Activated T-cell treated with anti-CD3 and anti-CD28 coated beads, Interleukin-2, amount 50 U/mL, for 72 hours (primary cell): ENCODE data around the gene SLC5A4. TPM values are rescaled to one million over a fixed set of nuclear protein-coding genes. Genes with fewer than 3 reads are reported as not detected.

ENCODE experiments used
- ATAC-seq, 2 donors: fragments of 150-1000 bp; cut with Tn5 transposase; replicated peaks in 1 of 2; 2 replicates each; pipeline ENCODE4 v1.10.0; 2021; ENCODE audit warnings: moderate library complexity in 2 of 2, mild to moderate bottlenecking in 1 of 2
- DNase-seq, 2 donors: peaks; one replicate each; pipeline ENCODE4 v3.0.0; 2021 to 2022; ENCODE audit warnings: mixed read lengths in 1 of 2
- H3K27ac Mint-ChIP-seq: one replicate; pipeline ENCODE4 v1.8.0; 2022; ENCODE audit warnings: mild to moderate bottlenecking, moderate library complexity, mixed read lengths
- H3K27me3 Mint-ChIP-seq: one replicate; pipeline ENCODE4 v1.8.0; 2022; ENCODE audit warnings: low read depth, mixed read lengths
- H3K36me3 Mint-ChIP-seq, 2 donors: one replicate each; pipeline ENCODE4 v1.8.0; 2022; ENCODE audit warnings: mixed read lengths in 2 of 2, mild to moderate bottlenecking in 1 of 2; ENCODE audit not compliant: insufficient read depth in 2 of 2
- H3K4me1 Mint-ChIP-seq: one replicate; pipeline ENCODE4 v1.8.0; 2022; ENCODE audit warnings: low read depth, mixed read lengths
- H3K4me3 Mint-ChIP-seq, 2 donors: one replicate each; pipeline ENCODE4 v1.8.0; 2022; ENCODE audit warnings: mild to moderate bottlenecking in 2 of 2, mixed read lengths in 2 of 2, moderate library complexity in 2 of 2
- H3K9me3 Mint-ChIP-seq, 2 donors: one replicate each; pipeline ENCODE4 v1.8.0; 2022; ENCODE audit warnings: mixed read lengths in 2 of 2
- total RNA-seq, 2 donors: library from RNA; stranded (reverse); gene quantifications; one replicate each; pipeline ENCODE4 v1.2.3, GENCODE V29; 2022

SLC5A4 gene
- total RNA-seq, 2 donors from 2014 or later = not detected

DNA sequence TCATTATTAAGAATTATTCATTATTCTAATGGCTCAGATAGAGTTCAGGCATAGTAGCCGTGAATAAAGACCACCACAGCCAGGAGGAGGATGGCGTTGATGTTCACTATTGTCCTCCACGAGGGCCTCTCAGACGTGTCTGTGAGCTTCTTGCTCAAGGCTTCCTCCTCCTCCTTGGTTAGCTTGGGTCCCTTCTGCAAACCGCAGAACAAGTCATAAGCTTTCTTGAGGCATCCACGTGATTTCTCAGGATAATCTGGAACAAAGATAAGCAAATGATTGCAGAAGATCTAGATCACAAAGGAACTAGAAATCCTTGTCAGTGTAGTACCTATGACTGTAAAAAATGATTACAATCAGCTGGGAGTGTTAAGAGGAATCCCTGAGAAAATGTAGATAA is 36.7 kb downstream of the SLC5A4 start:
- DNase-seq (no peak), ATAC-seq (no peak)

DNA sequence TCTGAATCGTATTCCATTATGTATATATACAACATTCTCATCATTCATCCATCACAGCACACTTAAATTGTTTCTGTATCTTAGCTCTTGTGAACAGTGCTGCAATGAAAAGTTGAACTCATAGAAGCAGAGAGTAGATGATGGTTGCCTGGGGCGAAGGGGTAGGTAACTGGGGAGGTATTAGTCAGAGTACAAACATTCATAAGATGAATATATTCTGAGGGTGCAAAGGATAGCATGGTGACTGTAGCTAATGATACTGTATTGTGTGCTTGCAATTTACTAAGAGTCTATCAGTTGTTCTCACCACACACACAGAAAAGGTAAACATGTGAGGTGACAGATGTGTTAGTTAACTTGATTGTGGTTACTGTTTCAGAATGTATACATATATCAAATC is 37.7 kb downstream of the SLC5A4 start:
- peak in 1 of 2 donors; percentile 21 for ATAC-seq

More for the DNA sequence above, 36.7 kb downstream of the SLC5A4 start:
- Mint-ChIP-seq H3K36me3 (no peaks in the 10 kb centered on the region), H3K27me3 (peaks cover 2% of the 10 kb centered on the region), H3K4me1 (no peaks in the 10 kb centered on the region), H3K4me3 (no peak overlapping the region), H3K27ac (no peak overlapping the region), H3K9me3 (no peaks in the 10 kb centered on the region)

DNA sequence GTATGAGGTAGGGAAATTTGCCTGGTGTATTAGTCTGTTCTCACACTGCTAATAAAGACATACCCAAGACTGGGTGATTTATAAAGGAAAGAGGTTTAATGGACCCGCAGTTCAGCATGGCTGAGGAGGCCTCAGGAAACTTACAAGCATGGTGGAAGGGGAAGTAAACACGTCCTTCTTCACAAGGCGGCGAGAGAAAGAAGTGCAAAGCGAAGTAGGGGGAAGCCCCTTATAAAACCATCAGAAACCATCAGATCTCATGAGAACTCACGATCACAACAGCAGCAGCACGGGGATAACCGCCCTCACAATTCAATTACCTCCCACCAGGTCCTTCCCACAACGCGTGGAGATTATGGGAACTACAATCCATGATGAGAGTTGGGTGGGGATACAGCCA is 38.2 kb downstream of the SLC5A4 start:
- Mint-ChIP-seq H3K27ac (no peak overlapping the region), H3K27me3 (no peaks in the 10 kb centered on the region), H3K4me3 (no peak overlapping the region), H3K9me3 (no peaks in the 10 kb centered on the region), H3K4me1 (no peaks in the 10 kb centered on the region), H3K36me3 (no peaks in the 10 kb centered on the region)
- DNase-seq = no peak
- no peak for ATAC-seq

More for the DNA sequence above, 37.7 kb downstream of the SLC5A4 start:
- Mint-ChIP-seq H3K9me3 (no peaks in the 10 kb centered on the region), H3K36me3 (no peaks in the 10 kb centered on the region), H3K4me3 (no peak overlapping the region), H3K27me3 (no peaks in the 10 kb centered on the region), H3K4me1 (no peaks in the 10 kb centered on the region), H3K27ac (no peak overlapping the region)
- DNase-seq = no peak

DNA sequence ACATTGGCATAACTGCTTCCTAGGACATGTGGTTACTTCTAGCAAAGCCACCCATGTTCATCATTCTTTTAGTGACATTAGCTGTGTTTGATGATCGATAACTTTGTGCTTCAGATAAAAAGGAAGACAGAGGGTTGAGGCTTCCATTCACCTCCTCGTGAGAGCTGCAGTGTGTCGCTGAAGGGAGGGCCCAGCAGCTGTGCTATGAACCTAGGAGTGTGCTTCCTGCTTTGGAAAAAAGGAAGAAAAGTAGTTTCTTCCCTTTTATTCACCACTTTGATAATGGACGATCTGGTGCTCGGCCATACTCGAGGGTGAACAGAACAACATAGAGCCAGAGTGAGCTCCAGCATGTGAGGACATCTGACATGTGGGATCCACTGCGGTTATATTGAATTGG is 44.1 kb downstream of the SLC5A4 start:
- Mint-ChIP-seq H3K4me3 (no peak overlapping the region), H3K9me3 (no peaks in the 10 kb centered on the region), H3K36me3 (no peaks in the 10 kb centered on the region), H3K27ac (no peak overlapping the region), H3K27me3 (no peaks in the 10 kb centered on the region), H3K4me1 (peaks cover 2% of the 10 kb centered on the region)
- DNase-seq (no peak), ATAC-seq (no peak)

DNA sequence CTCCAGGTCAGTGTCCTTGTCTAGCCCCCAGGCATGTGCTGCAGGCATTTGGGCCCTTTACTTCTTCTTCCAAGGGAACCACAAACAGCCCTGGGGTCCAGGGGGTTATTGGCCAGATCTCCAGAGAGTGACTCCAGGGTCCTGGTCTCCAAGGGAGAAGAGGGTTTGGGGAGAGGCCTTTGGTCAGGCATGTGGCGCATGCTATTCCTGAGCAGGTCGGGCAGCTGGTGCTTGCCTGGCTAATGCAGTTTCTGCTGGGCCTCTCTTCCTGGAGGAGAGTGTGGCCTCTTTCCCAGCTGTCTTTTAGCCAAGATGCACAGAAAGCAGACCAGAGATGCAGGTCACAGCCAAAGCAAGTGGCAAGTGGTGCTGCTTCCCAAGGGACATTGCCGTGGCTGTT is 46.5 kb downstream of the SLC5A4 start:
- H3K27ac Mint-ChIP-seq = no peak overlapping the region
- DNase-seq (no peak), ATAC-seq (no peak)
- no peaks in the 10 kb centered on the region for H3K36me3 Mint-ChIP-seq
- H3K27me3 Mint-ChIP-seq = peaks cover 5% of the 10 kb centered on the region
- H3K4me3 Mint-ChIP-seq = no peak overlapping the region
- peaks cover 21% of the 10 kb centered on the region for H3K4me1 Mint-ChIP-seq
- H3K9me3 Mint-ChIP-seq = no peaks in the 10 kb centered on the region

DNA sequence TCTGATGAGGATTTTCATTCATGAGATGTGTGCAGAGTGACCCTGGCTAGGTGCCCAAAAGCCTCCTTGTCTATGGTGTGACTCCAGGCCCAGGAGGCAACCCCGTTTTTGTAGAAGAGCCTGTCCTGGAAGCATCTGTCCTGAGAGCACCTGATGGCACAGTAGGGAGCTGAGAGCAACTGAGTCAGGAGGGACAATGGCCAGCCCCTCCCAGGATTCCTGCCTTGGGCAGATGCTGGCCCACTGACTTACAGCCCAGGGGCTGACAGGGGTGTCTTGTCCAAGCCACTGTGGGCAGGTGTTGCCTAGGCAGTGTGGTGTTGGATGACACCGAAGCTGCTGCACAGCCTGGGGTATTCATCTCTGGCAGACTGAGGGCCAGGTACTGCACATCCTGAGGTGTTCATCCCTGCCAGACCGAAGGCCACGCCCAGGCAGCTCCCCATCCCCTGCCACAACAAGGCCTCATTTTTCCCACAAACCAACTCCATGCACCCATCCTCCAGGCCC is 47.1 kb downstream of the SLC5A4 start:
- Mint-ChIP-seq H3K9me3 (no peaks in the 10 kb centered on the region), H3K4me1 (peaks cover 27% of the 10 kb centered on the region), H3K27ac (no peak overlapping the region), H3K36me3 (no peaks in the 10 kb centered on the region), H3K27me3 (peaks cover 12% of the 10 kb centered on the region), H3K4me3 (no peak overlapping the region)
- DNase-seq (no peak), ATAC-seq (no peak)

DNA sequence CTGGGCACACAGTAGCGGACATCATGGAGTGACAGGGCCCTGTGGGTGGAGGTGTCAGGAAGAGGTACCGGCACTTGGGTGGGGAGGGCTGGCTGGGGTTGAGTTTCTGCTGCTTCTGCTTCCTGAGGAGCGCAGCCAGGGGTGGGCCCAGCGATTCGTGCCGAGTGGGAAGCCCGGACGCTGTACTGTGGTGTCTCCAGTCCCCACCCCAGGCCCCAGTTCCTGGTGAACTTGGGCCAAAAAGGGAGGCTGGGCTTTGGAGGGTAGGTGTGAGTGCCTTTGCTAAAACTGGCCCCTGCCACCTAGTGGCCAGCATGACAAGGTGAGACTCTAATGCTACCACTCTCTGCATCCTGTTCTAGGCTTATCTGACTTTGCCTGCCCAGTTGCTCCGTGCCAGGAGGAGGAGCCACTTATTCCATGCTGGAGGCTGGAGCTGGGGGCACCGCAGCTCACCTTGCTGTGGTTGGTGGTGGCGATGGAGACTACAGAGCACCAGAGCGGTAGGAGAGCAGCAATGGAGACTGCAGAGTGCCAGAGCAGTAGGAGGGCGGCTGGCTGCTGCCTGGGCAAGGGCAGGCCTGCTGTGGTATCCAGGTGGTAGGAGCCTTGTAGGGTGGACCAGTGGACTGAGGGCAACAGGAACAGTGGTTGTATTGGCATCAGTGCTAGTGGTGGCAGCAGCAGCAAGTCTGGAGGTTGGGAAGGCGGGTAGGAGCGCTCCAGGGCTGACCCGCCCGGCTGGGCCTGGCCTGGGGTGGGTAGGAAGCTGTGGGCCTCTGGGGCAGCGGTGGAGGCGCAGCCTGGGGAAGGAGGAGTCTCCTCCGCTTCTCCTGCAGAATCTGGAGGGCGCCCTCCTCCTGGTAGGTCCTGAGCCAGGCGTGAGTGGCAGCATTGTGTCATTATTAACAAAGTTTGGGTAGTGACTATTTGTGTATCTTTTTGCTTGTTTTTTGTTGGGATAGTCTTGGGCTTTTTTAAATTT is 48.1 kb downstream of the SLC5A4 start:
- H3K27me3 Mint-ChIP-seq = peaks cover 17% of the 10 kb centered on the region
- peaks cover 37% of the 10 kb centered on the region for H3K4me1 Mint-ChIP-seq
- peak; percentile 32 to 33 for DNase-seq
- peak; percentile 20 to 56 for ATAC-seq
- H3K27ac Mint-ChIP-seq = no peak overlapping the region
- no peak overlapping the region for H3K4me3 Mint-ChIP-seq
- no peaks in the 10 kb centered on the region for H3K9me3 Mint-ChIP-seq
- H3K36me3 Mint-ChIP-seq = no peaks in the 10 kb centered on the region

DNA sequence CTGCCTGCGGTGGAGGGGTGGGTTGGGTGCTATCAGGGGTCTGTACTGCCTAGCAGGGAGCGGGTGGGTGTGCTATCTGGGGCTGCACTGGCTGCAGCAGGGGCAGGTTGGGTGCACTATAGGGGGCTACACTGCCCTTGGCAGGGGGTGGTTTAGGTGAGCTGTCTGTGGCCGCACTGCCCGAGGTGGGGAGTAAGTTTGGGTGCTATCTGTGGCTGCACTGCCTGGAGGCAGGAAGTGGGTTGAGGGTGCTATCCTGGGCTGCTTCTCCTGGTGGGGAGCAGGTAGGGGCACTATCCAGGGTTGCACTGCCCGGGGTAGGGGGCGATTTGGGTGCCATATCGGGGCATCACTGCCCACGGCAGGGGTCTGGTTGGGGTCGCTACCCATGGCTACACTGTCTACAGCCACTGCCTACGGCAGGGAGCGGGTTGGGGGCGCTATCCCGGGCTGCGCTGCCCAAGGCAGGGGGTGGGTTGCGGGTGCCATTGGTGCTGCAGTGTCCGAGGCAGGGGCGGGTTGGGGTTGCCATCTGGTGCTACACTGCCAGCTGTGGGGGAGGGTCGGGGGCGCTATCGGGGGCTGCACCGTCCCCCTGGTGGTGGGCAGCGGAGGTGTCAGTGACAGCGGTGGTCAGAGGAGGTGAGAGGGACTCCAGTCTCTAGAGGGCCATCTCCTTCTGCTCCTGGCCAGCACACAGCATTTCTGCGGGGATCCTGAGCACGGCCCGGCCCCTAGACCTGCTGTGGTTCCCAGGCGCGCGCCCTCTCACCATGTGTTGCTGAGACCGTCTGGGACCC is 49.0 kb downstream of the SLC5A4 start:
- Mint-ChIP-seq H3K4me1 (peaks cover 40% of the 10 kb centered on the region), H3K36me3 (no peaks in the 10 kb centered on the region), H3K4me3 (peak overlapping the region in 1 of 2 donors; percentile 88), H3K9me3 (no peaks in the 10 kb centered on the region), H3K27me3 (peaks cover 19% of the 10 kb centered on the region), H3K27ac (no peak overlapping the region)
- DNase-seq (no peak), ATAC-seq (no peak)

DNA sequence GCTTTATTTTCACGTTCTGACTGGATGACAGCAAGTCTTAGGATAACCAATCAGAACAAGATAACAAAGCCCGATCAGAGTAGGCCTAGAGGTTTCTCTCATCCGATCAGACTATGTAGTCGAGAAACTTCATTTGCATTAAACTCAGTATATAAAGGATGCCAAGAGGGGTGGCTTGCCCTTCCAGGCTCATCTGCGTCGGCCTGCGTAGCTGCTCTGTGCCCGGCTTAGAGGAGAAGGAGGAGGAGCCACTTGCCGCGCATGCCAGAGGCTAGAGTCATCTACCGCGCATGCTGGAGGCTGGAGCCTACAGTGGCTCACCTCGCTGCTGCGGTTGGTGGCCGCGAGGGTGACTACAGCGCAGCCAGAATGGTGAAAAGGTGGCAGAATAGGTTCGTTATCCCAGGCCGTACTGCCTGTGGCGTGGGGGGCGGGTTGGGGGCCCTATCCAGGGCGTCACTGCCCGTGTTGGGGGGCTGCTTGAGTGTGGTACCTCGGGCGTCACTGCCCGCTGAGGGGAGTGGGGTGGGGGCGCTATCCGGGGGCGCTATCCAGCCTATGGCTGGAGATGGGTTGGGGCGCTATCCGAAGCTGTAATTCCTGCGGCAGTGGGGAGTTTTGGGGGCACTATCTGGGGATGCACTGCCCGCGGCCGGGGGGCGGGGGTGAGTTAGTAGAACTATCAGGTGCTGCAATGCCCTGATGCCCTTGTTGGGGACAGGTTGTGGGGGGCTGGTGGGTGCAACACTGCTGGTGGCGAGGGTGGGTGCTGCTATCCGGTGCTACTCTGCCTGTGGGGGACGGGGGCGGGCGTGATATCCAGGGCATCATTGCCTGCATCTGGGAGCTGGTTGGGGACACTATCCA is 50.1 kb downstream of the SLC5A4 start, which contains the start of gene RFPL2:
Gene RFPL2, minus strand, starts transcription at position 218 of the 867 bp plus-strand sequence. CDS start 2,622 bp downstream, outside the sequence.
- peaks cover 19% of the 10 kb centered on the region for H3K27me3 Mint-ChIP-seq
- peaks cover 48% of the 10 kb centered on the region for H3K4me1 Mint-ChIP-seq
- H3K27ac Mint-ChIP-seq = no peak within 1 kb of the TSS
- ATAC-seq = peak; percentile 36 to 85
- H3K36me3 Mint-ChIP-seq = no peaks in the 10 kb centered on the region
- no peaks in the 10 kb centered on the region for H3K9me3 Mint-ChIP-seq
- H3K4me3 Mint-ChIP-seq = peak within 1 kb of the TSS; percentile 75 to 88
- DNase-seq = peak; percentile 27 to 77

DNA sequence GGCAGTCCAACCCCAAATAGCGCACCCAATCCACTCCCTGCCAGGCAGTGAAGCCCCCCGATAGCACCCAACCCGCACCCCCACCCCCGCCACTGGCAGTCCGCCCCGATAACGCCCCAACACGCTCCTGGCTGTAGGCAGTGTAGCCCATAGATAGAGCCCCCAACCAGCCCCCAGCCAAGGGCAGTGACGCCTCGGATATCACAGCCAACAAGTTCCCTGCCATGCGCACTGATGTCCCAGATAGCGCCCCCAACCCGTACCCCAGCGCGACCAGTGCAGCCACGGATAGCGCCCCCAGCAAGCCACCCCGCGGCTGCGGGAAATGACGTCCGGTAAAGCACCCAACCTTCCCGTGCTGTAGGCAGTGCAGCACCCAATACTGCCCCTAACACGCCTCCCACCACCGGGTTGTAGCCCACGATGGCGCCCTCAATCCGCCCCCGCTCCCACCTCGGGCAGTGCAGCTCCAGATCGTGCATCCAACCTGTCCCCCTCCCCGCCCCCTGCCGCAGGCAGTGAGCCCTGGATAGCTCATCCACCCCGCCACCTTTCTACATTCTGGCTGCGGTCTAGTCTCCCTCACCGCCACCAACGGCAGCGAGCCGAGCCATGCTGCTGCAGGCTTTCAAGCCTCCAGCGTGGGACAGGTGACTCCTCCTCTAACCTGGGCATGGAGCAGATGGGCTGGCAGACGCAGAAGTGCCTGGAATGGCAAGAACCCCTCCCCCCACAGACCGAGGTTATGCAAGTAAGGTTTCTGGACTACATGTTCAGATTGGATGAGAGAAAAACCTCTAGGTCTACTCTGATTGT is 50.9 kb downstream of the SLC5A4 start:
- Mint-ChIP-seq H3K4me3 (peak overlapping the region; percentile 75 to 88), H3K27me3 (peaks cover 19% of the 10 kb centered on the region), H3K36me3 (no peaks in the 10 kb centered on the region), H3K27ac (no peak overlapping the region), H3K4me1 (peaks cover 48% of the 10 kb centered on the region), H3K9me3 (no peaks in the 10 kb centered on the region)
- DNase-seq (peak; percentile 19 to 45), ATAC-seq (peak; percentile 14 to 42)

DNA sequence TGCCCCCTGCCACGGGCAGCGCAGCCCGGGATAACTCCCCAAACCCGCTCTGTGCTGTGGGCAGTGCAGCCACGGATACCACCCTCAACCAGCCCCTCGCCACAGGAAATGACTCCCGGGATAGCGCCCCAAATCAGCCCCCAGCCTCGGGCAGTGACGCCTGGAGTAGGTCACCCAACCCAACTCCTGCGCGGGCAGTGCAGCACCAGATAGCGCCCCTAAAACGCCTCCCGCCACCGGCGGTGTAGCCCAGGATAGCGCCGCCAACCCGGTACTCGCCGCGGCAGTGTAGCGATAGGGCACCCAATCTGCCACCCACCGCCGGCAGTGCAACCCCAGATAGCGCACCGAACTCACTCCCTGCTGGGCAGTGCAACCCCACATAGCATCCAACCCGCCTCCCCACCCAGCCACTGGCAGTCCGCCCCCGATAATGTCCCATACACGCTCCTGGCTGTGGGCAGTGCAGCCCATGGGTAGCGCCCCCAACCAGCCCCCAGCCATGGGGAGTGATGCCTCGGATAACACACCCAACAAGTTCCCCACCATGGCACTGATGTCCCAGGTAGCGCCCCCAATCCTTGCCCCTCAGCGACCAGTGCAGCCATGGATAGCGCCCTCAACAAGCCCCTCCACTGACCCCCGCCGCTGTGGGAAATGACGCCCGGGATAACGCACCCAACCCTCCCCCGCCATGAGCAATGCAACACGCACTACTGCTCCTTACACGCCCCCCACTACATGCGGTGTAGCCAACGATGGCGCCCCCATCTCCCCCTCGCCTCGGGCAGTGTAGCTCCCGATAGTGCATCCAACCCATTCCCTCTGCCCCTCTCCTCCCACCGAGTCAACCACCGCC is 51.7 kb downstream of the SLC5A4 start:
- Mint-ChIP-seq H3K4me1 (peaks cover 48% of the 10 kb centered on the region), H3K27ac (no peak overlapping the region), H3K36me3 (no peaks in the 10 kb centered on the region)

More for the DNA sequence above, 51.7 kb downstream of the SLC5A4 start:
- Mint-ChIP-seq H3K4me3 (peak overlapping the region; percentile 75 to 88), H3K9me3 (no peaks in the 10 kb centered on the region), H3K27me3 (peaks cover 19% of the 10 kb centered on the region)
- DNase-seq = peak in 1 of 2 donors; percentile 29
- peak in 1 of 2 donors; percentile 18 for ATAC-seq
